GM23338 (cell line): ENCODE results near the gene ELOVL6. TPM values are rescaled to one million over a fixed set of nuclear protein-coding genes. Genes with fewer than 3 reads are reported as not detected.

Source experiments
- ATAC-seq: fragments of 200-7000 bp; cut with Tn5 transposase; 3 replicates; pipeline ENCODE4 v1.9.1; 2020
- DNase-seq: peaks from one replicate; pipeline ENCODE4 v3.0.0-alpha.2; 2015; ENCODE audit warnings: low spot score
- H2AFZ ChIP-seq: fragments of 200-600 bp; sonication (generic); 2 replicates; pipeline ENCODE4 v1.8.0; 2016; ENCODE audit warnings: antibody characterized with exemption, mild to moderate bottlenecking, moderate library complexity
- H3F3A ChIP-seq: fragments of 200-600 bp; sonication (generic); replicated peaks from 2 replicates; pipeline ENCODE4 v1.8.0; 2017; ENCODE audit warnings: antibody characterized with exemption, mixed run types, low read depth
- H3K27ac ChIP-seq: fragments of 200-600 bp; sonication (generic); 2 replicates; pipeline ENCODE4 v1.6.1; 2016; ENCODE audit warnings: low read depth
- H3K27me3 ChIP-seq: fragments of 200-600 bp; sonication (generic); 2 replicates; pipeline ENCODE4 v1.8.0; 2016; ENCODE audit warnings: mild to moderate bottlenecking, mixed run types, moderate library complexity; ENCODE audit not compliant: insufficient read depth
- H3K36me3 ChIP-seq: fragments of 200-600 bp; sonication (generic); 2 replicates; pipeline ENCODE4 v1.8.0; 2016; ENCODE audit warnings: mild to moderate bottlenecking; ENCODE audit not compliant: insufficient read depth
- H3K4me1 ChIP-seq: fragments of 200-600 bp; sonication (generic); 2 replicates; pipeline ENCODE4 v1.8.0; 2016; ENCODE audit warnings: mild to moderate bottlenecking, moderate library complexity; ENCODE audit not compliant: insufficient read depth
- H3K4me2 ChIP-seq: fragments of 200-600 bp; sonication (generic); 2 replicates; pipeline ENCODE4 v1.7.1; 2017; ENCODE audit warnings: mixed run types
- H3K4me3 ChIP-seq: fragments of 200-600 bp; sonication (generic); 2 replicates; pipeline ENCODE4 v1.6.1; 2016; ENCODE audit warnings: mixed run types
- H3K79me2 ChIP-seq: fragments of 200-600 bp; sonication (generic); replicated peaks from 2 replicates; pipeline ENCODE4 v1.8.0; 2017; ENCODE audit warnings: mild to moderate bottlenecking; ENCODE audit not compliant: insufficient read depth
- H3K9me2 ChIP-seq: fragments of 200-600 bp; sonication (generic); 2 replicates; pipeline ENCODE4 v1.8.0; 2017; ENCODE audit not compliant: insufficient read depth
- H4K20me1 ChIP-seq: fragments of 200-600 bp; sonication (generic); replicated peaks from 2 replicates; pipeline ENCODE4 v1.8.0; 2017; ENCODE audit warnings: mild to moderate bottlenecking; ENCODE audit not compliant: insufficient read depth
- H3K27ac Mint-ChIP-seq: 2 replicates; pipeline ENCODE4 v1.8.0; 2020; ENCODE audit warnings: inconsistent platforms, mild to moderate bottlenecking, moderate library complexity, mixed read lengths
- H3K27me3 Mint-ChIP-seq: 3 replicates; pipeline ENCODE4 v1.8.0; 2022; ENCODE audit warnings: low read depth, mild to moderate bottlenecking, moderate library complexity, mixed read lengths, inconsistent platforms; ENCODE audit not compliant: insufficient read depth, poor library complexity
- H3K36me3 Mint-ChIP-seq: 3 replicates; pipeline ENCODE4 v1.8.0; 2021; ENCODE audit warnings: low read depth, mild to moderate bottlenecking, inconsistent platforms, moderate library complexity, mixed read lengths
- H3K4me1 Mint-ChIP-seq: 3 replicates; pipeline ENCODE4 v1.8.0; 2020; ENCODE audit warnings: mild to moderate bottlenecking, inconsistent platforms, mixed read lengths
- H3K4me3 Mint-ChIP-seq: 3 replicates; pipeline ENCODE4 v1.8.0; 2021; ENCODE audit warnings: moderate library complexity, mild to moderate bottlenecking, inconsistent platforms, mixed read lengths
- H3K9me3 Mint-ChIP-seq: 3 replicates; pipeline ENCODE4 v1.8.0; 2020; ENCODE audit warnings: moderate library complexity, mild to moderate bottlenecking, inconsistent platforms, mixed read lengths
- CREB1 ChIP-seq: fragments of 250-450 bp; sonication (Bioruptor Pico); IDR thresholded peaks from 2 replicates; pipeline ENCODE4 v1.5.0; 2020; ENCODE audit warnings: low read depth, mild to moderate bottlenecking, moderate library complexity
- CTCF ChIP-seq, 2 experiments: fragments of 200-600 bp in 1 of 2; sonication (generic) in 1 of 2; conservative IDR thresholded peaks; 2 replicates each; pipeline versions ENCODE4 v1.5.1 to v1.6.1; 2016 to 2017; ENCODE audit warnings: antibody characterized with exemption in 2 of 2, low read depth in 2 of 2, mild to moderate bottlenecking in 2 of 2, moderate library complexity in 1 of 2
- ETS1 ChIP-seq: IDR thresholded peaks from 2 replicates; pipeline ENCODE4 v1.6.1; 2016; ENCODE audit warnings: antibody characterized with exemption
- EZH2 ChIP-seq: fragments of 200-600 bp; sonication (generic); IDR thresholded peaks from one replicate; pipeline ENCODE4 v1.8.0; 2017; ENCODE audit warnings: antibody characterized with exemption, mild to moderate bottlenecking, low read depth; ENCODE audit not compliant: unreplicated experiment
- EZH2phosphoT487 ChIP-seq: fragments of 200-600 bp; sonication (generic); IDR thresholded peaks from one replicate; pipeline ENCODE4 v1.8.1; 2018; ENCODE audit warnings: antibody characterized with exemption; ENCODE audit not compliant: unreplicated experiment
- JUNB ChIP-seq: IDR thresholded peaks from one replicate; pipeline ENCODE4 v1.6.1; 2016; ENCODE audit warnings: antibody characterized with exemption; ENCODE audit not compliant: unreplicated experiment
- NANOG ChIP-seq: IDR thresholded peaks from 2 replicates; pipeline ENCODE4 v1.6.1; 2016; ENCODE audit warnings: antibody characterized with exemption, borderline replicate concordance
- POLR2AphosphoS5 ChIP-seq: IDR thresholded peaks from 2 replicates; pipeline ENCODE4 v1.6.1; 2016; ENCODE audit warnings: antibody characterized with exemption, low read depth
- REST ChIP-seq: IDR thresholded peaks from one replicate; pipeline ENCODE4 v1.6.1; 2018; ENCODE audit warnings: antibody characterized with exemption; ENCODE audit not compliant: unreplicated experiment
- STAT1 ChIP-seq: IDR thresholded peaks from one replicate; pipeline ENCODE4 v1.6.1; 2016; ENCODE audit warnings: antibody characterized with exemption; ENCODE audit not compliant: unreplicated experiment
- ZNF114 ChIP-seq: fragments of 250-450 bp; sonication (Bioruptor Pico); IDR thresholded peaks from 2 replicates; pipeline ENCODE4 v1.5.0; 2020; ENCODE audit warnings: mild to moderate bottlenecking, moderate library complexity
- ZNF331 ChIP-seq: fragments of 250-450 bp; sonication (Bioruptor Pico); IDR thresholded peaks from 2 replicates; pipeline ENCODE4 v1.5.0; 2020; ENCODE audit warnings: low read depth, mild to moderate bottlenecking, moderate library complexity
- ZNF462 ChIP-seq: fragments of 250-450 bp; sonication (Bioruptor Pico); IDR thresholded peaks from 2 replicates; pipeline ENCODE4 v1.5.0; 2020; ENCODE audit warnings: mild to moderate bottlenecking, moderate library complexity
- polyA plus RNA-seq: library from polyadenylated mRNA; unstranded; fragments of >200 nt; fragmentation: Nextera tagmentation; extraction: Ambion mirVana; gene quantifications from 2 replicates; pipeline ENCODE4 v1.2.1, GENCODE V29; 2016
- total RNA-seq: library from RNA; depleted of rRNA; stranded (reverse); fragments of >200 nt; shearing (Covaris generic); gene quantifications from 2 replicates; pipeline ENCODE4 v1.2.3, GENCODE V29; 2014

The ELOVL6 gene
- total and polyA plus RNA-seq, 2 experiments from 2014 or later: 82.7 to 89.5 TPM

GRCh38 chr4:110164856-110165255, 33.6 kb downstream of the ELOVL6 start:
- Mint-ChIP-seq H3K4me3 (no peak overlapping the region), H3K36me3 (peaks cover 10% of the 10 kb centered on the region; the same call in 2 of the 3 replicates), H3K27ac (peak overlapping the region; percentile 69), H3K4me1 (peaks cover 8% of the 10 kb centered on the region; the same call in 2 of the 3 replicates), H3K27me3 (no peaks in the 10 kb centered on the region), H3K9me3 (no peaks in the 10 kb centered on the region)
- no peaks in the 10 kb centered on the region for H3K27me3 ChIP-seq
- no peaks in the 10 kb centered on the region for H3K9me2 ChIP-seq
- no peak overlapping the region for H2AFZ ChIP-seq
- H3K36me3 ChIP-seq: peaks cover 4% of the 10 kb centered on the region; the same call in 1 of the 2 replicates
- no peak overlapping the region for H3K4me2 ChIP-seq
- peaks cover 91% of the 10 kb centered on the region for H3K79me2 ChIP-seq
- peaks cover 21% of the 10 kb centered on the region; the same call in 1 of the 2 replicates for H4K20me1 ChIP-seq
- H3K4me3 ChIP-seq: no peak overlapping the region
- H3F3A ChIP-seq: no peaks in the 10 kb centered on the region
- DNase-seq (no peak), ATAC-seq (no peak)
- peak overlapping the region; percentile 47; the same call in 1 of the 2 replicates for H3K27ac ChIP-seq
- TF ChIP-seq CREB1 (CRISPR knock-in tag) (no peak), POLR2AphosphoS5 (no peak), ZNF331 (CRISPR knock-in tag) (no peak), REST (no peak), NANOG (no peak), ZNF462 (CRISPR knock-in tag) (no peak), EZH2phosphoT487 (no peak), EZH2 (no peak), JUNB (no peak), STAT1 (no peak), CTCF (conservative IDR thresholded peaks at IDR 0.05; ENCODE audit: low read depth in 2 of 2) (no peak), ETS1 (no peak), ZNF114 (CRISPR knock-in tag) (no peak)
- peaks cover 6% of the 10 kb centered on the region; the same call in 1 of the 2 replicates for H3K4me1 ChIP-seq
